ENCODE measurements around the gene DOCK4.

DOCK4 gene

GRCh38 chr7:112199035-112199655 lies 7.1 kb downstream of the DOCK4 start:
- POLR2A ChIA-PET = no interaction called here
- CTCF ChIA-PET = no interaction called here
- DNase-seq (ENCODE audit: extremely low spot score) = no peak
- no peak for TF ChIP-seq CTCF (IDR thresholded peaks at IDR 0.05; ENCODE audit: control extremely low read depth, extremely low read depth, low read depth, missing control alignments)

- TF ChIP-seq CTCF (IDR thresholded peaks at IDR 0.05; ENCODE audit: control extremely low read depth, extremely low read depth, low read depth, missing control alignments) = no peak
- no peak for DNase-seq (ENCODE audit: extremely low spot score)
- ChIA-PET POLR2A (no interaction called here), CTCF (no interaction called here)
Measured at GRCh38 chr7:112197322-112197721, 8.9 kb downstream of the DOCK4 start.

DNA sequence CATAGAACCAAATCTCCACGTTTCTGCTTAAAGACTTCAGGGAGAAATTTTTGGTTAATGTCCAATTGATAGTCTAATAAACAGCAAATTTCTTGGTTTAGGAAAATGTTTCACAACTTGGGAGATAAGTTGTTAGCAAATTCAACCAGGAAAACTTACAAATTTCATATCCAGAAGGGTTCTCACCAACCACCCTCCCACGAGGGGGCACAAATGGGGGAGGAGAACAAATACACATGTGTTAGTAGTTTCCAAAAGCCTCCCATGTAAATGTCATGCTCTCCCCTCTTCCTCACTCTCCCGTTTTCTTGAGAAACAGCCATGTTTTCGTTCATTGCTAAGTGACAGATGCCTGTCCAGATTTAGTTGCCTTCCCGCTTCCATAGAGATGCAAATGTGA lies 10.5 kb downstream of the DOCK4 start:
- DNase-seq (ENCODE audit: extremely low spot score) = no peak
- POLR2A ChIA-PET = no interaction called here
- TF ChIP-seq CTCF (IDR thresholded peaks at IDR 0.05; ENCODE audit: control extremely low read depth, extremely low read depth, low read depth, missing control alignments) = no peak
- CTCF ChIA-PET = no interaction called here

GRCh38 chr7:112193915-112194502 lies 12.2 kb downstream of the DOCK4 start:
- no peak for DNase-seq (ENCODE audit: extremely low spot score)
- ChIA-PET POLR2A (no interaction called here), CTCF (no interaction called here)
- TF ChIP-seq CTCF (IDR thresholded peaks at IDR 0.05; ENCODE audit: control extremely low read depth, extremely low read depth, low read depth, missing control alignments) = no peak

- DNase-seq (ENCODE audit: extremely low spot score) = no peak
- no peak for TF ChIP-seq CTCF (IDR thresholded peaks at IDR 0.05; ENCODE audit: control extremely low read depth, extremely low read depth, low read depth, missing control alignments)
- ChIA-PET POLR2A (interaction anchor here (0.5 kb wide), 1 partner anchor 653 kb away, joined by 3 read pairs; no protein-coding TSS in a partner anchor), CTCF (interaction anchor here (0.7 kb wide), 1 partner anchor 9 kb away, joined by 3 read pairs; no protein-coding TSS in a partner anchor)
Measured at GRCh38 chr7:112192236-112193154, 13.7 kb downstream of the DOCK4 start.

- no peak for DNase-seq (ENCODE audit: extremely low spot score)
- CTCF ChIA-PET = no interaction called here
- POLR2A ChIA-PET = no interaction called here
- no peak for TF ChIP-seq CTCF (IDR thresholded peaks at IDR 0.05; ENCODE audit: control extremely low read depth, extremely low read depth, low read depth, missing control alignments)
Measured at GRCh38 chr7:112190120-112190519, 16.1 kb downstream of the DOCK4 start.

Data from GM10248 (cell line).